NB4 (cell line): ENCODE data around the gene SLC46A1.

Experiments used
- DNase-seq: peaks from one replicate; pipeline ENCODE4 v3.0.0; 2010; ENCODE audit warnings: low read depth
- H3K4me3 ChIP-seq: one replicate; pipeline ENCODE4 v1.5.1; 2011; ENCODE audit warnings: mild to moderate bottlenecking, low read depth, low read length, moderate library complexity
- MAX ChIP-seq: IDR thresholded peaks from 2 replicates; pipeline ENCODE4 v1.6.1; 2011; ENCODE audit warnings: low read depth, low read length
- MYC ChIP-seq: IDR thresholded peaks from 2 replicates; pipeline ENCODE4 v1.6.1; 2011; ENCODE audit warnings: low read depth, low read length
- POLR2A ChIP-seq: IDR thresholded peaks from 2 replicates; pipeline ENCODE4 v1.6.1; 2011; ENCODE audit warnings: mild to moderate bottlenecking; ENCODE audit not compliant: insufficient read length; ENCODE audit errors: extremely low read depth
- TF ChIP-seq, protein P1 (sequence below): IDR thresholded peaks from one replicate; pipeline ENCODE4 v1.5.1; 2012; ENCODE audit warnings: low read depth, low read length

The SLC46A1 gene

DNA sequence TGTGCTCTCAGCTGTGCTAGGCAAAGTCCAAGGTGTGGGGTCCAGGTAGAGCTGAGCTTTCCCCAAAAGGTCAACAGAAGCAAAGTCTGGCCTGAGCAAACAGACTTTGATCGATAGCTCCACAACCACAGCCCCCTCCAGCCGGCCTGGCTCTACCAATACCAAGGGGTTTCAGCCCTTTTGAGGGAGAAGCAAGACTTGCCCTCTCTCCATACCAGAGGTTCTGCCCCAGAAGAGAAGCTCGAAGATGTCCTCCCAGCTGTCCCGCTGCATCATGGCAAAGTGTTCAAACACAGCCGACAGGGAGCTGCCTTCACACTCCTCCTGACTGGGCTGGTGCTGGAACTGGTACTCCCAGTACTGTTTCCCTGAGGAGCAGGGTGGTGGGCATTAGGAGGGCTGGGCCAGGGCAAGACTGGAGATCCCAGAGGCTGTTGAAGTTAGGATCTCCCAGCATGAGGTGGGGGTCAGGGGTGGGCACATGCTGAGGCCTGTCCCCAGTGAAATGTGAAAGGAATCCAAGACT, 37.6 kb downstream of the SLC46A1 start:
- H3K4me3 ChIP-seq: no peak overlapping the region
- TF ChIP-seq, protein P1, sequence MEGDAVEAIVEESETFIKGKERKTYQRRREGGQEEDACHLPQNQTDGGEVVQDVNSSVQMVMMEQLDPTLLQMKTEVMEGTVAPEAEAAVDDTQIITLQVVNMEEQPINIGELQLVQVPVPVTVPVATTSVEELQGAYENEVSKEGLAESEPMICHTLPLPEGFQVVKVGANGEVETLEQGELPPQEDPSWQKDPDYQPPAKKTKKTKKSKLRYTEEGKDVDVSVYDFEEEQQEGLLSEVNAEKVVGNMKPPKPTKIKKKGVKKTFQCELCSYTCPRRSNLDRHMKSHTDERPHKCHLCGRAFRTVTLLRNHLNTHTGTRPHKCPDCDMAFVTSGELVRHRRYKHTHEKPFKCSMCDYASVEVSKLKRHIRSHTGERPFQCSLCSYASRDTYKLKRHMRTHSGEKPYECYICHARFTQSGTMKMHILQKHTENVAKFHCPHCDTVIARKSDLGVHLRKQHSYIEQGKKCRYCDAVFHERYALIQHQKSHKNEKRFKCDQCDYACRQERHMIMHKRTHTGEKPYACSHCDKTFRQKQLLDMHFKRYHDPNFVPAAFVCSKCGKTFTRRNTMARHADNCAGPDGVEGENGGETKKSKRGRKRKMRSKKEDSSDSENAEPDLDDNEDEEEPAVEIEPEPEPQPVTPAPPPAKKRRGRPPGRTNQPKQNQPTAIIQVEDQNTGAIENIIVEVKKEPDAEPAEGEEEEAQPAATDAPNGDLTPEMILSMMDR: no peak
- TF ChIP-seq MYC: no peak
- TF ChIP-seq POLR2A: no peak
- no peak for TF ChIP-seq MAX
- no peak for DNase-seq

GRCh38 chr17:28367641-28368305, 38.2 kb downstream of the SLC46A1 start:
- TF ChIP-seq MYC (no peak), MAX (no peak), POLR2A (no peak)
- TF ChIP-seq, protein P1: no peak
- DNase-seq: no peak
- no peak overlapping the region for H3K4me3 ChIP-seq

- peak; percentile 28 for DNase-seq
- TF ChIP-seq MYC (no peak), MAX (no peak), POLR2A (no peak)
- TF ChIP-seq, protein P1: no peak
- H3K4me3 ChIP-seq: no peak overlapping the region
Observed at GRCh38 chr17:28366605-28367004, 39.4 kb downstream of the SLC46A1 start.

DNA sequence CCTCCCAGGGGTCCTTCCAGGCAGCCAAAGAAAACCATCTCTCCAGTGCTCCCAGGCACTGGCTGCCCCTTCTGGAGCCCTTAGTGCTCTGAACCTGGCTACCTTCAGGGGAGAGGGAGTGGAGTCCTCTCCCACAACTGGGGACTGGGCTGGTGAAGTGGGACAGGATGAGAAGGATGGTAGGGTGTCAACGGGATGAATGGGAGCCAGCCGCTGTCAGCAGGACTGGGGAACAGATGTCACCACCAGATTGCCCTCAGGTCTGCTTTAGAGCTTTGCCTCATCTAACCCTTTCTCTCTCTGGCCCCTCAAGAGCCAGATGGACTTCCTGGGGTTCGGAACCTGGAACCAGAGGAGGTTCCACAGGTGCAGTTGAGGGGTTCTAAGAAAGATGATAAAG, 40.5 kb downstream of the SLC46A1 start:
- TF ChIP-seq MAX: no peak
- TF ChIP-seq, protein P1: no peak
- no peak for TF ChIP-seq MYC
- no peak for TF ChIP-seq POLR2A
- H3K4me3 ChIP-seq: no peak overlapping the region
- no peak for DNase-seq

GRCh38 chr17:28364665-28365363, 41.2 kb downstream of the SLC46A1 start, which contains the start of gene SEBOX:
TSS of gene SEBOX (minus strand) at chr17:28365199. CDS start at chr17:28365151, 48 bp downstream.
- no peak within 1 kb of the TSS for H3K4me3 ChIP-seq
- TF ChIP-seq MYC: no peak
- DNase-seq: no peak
